ENCODE measurements around the gene EPC1. TPM values are rescaled to one million over a fixed set of nuclear protein-coding genes. Genes with fewer than 3 reads are reported as not detected.

EPC1 gene, protein sequence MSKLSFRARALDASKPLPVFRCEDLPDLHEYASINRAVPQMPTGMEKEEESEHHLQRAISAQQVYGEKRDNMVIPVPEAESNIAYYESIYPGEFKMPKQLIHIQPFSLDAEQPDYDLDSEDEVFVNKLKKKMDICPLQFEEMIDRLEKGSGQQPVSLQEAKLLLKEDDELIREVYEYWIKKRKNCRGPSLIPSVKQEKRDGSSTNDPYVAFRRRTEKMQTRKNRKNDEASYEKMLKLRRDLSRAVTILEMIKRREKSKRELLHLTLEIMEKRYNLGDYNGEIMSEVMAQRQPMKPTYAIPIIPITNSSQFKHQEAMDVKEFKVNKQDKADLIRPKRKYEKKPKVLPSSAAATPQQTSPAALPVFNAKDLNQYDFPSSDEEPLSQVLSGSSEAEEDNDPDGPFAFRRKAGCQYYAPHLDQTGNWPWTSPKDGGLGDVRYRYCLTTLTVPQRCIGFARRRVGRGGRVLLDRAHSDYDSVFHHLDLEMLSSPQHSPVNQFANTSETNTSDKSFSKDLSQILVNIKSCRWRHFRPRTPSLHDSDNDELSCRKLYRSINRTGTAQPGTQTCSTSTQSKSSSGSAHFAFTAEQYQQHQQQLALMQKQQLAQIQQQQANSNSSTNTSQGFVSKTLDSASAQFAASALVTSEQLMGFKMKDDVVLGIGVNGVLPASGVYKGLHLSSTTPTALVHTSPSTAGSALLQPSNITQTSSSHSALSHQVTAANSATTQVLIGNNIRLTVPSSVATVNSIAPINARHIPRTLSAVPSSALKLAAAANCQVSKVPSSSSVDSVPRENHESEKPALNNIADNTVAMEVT
- total RNA-seq (2011; cell fraction: chromatin; rRNA removed; ENCODE audit: low replicate concordance): 60.0 and 102 TPM in 2 replicates
- total RNA-seq (2011; cell fraction: nucleolus; rRNA removed): 40.2 and 50.7 TPM in 2 replicates
- total RNA-seq (2011; cell fraction: nucleoplasm; rRNA removed): 70.0 and 75.9 TPM in 2 replicates
- 16.1 and 27.6 TPM in 2 replicates for total RNA-seq (2014; rRNA removed)
- 14.1 and 15.9 TPM in 2 replicates for total RNA-seq (2014; rRNA removed; fragmentation: Illumina TruSeq; extraction: Trizol)
- total RNA-seq (2015; rRNA removed; fragmentation: Illumina TruSeq; extraction: Trizol): 15.6 and 18.7 TPM in 2 replicates
- total RNA-seq (2021): 21.3 and 25.7 TPM in 2 replicates
- polyA plus RNA-seq (2011; rRNA removed): 43.6 and 48.7 TPM in 2 replicates
- 30.4 and 33.0 TPM in 2 replicates for polyA plus RNA-seq (2011; cell fraction: cytosol; rRNA removed)
- 81.3 and 107 TPM in 2 replicates for polyA plus RNA-seq (2011; cell fraction: nucleus; rRNA removed)
- polyA plus RNA-seq (2012): 15.3 and 19.4 TPM in 2 replicates
- 21.6 and 24.2 TPM in 2 replicates for polyA plus RNA-seq (2014; fragmentation: Illumina TruSeq; extraction: Trizol)
- 1 to 10 TPM; 7.0 to 7.2 TPM for polyA plus RNA-seq (2014; fragmentation: Nextera tagmentation; extraction: Ambion mirVana)
- polyA plus RNA-seq (2014; rRNA removed): 29.8 and 32.1 TPM in 2 replicates
- 77.5 and 80.6 TPM in 2 replicates for polyA minus RNA-seq (2011; rRNA and poly(A)+ RNA removed)
- polyA minus RNA-seq (2011; cell fraction: cytosol; rRNA and poly(A)+ RNA removed): 15.9 and 21.8 TPM in 2 replicates
- polyA minus RNA-seq (2011; cell fraction: nucleus; rRNA and poly(A)+ RNA removed): 36.1 and 82.8 TPM in 2 replicates
- percentile 86 among the genes with signal in this experiment for Bru-seq, nascent RNA
- percentile 82 among the genes with signal in this experiment for BruChase-seq, experiment 1, labeled RNA remaining after a 2-hour chase
- BruChase-seq, experiment 2, labeled RNA remaining after a 6-hour chase: percentile 80 among the genes with signal in this experiment
- long read RNA-seq, experiment 1, full-length matches to known transcripts: 4 of 23 reads
- long read RNA-seq, experiment 1, partial matches to known transcripts: 5 of 23 reads
- long read RNA-seq, experiment 1, other reads (novel, unspliced or antisense): 14 of 23 reads
- long read RNA-seq, experiment 2, full-length matches to known transcripts: 6 of 21 reads
- long read RNA-seq, experiment 2, partial matches to known transcripts: 1 of 21 reads
- long read RNA-seq, experiment 2, other reads (novel, unspliced or antisense): 14 of 21 reads
- long read RNA-seq, experiment 3, full-length matches to known transcripts: 4 of 11 reads
- long read RNA-seq, experiment 3, partial matches to known transcripts: 4 of 11 reads
- long read RNA-seq, experiment 3, other reads (novel, unspliced or antisense): 3 of 11 reads

DNA sequence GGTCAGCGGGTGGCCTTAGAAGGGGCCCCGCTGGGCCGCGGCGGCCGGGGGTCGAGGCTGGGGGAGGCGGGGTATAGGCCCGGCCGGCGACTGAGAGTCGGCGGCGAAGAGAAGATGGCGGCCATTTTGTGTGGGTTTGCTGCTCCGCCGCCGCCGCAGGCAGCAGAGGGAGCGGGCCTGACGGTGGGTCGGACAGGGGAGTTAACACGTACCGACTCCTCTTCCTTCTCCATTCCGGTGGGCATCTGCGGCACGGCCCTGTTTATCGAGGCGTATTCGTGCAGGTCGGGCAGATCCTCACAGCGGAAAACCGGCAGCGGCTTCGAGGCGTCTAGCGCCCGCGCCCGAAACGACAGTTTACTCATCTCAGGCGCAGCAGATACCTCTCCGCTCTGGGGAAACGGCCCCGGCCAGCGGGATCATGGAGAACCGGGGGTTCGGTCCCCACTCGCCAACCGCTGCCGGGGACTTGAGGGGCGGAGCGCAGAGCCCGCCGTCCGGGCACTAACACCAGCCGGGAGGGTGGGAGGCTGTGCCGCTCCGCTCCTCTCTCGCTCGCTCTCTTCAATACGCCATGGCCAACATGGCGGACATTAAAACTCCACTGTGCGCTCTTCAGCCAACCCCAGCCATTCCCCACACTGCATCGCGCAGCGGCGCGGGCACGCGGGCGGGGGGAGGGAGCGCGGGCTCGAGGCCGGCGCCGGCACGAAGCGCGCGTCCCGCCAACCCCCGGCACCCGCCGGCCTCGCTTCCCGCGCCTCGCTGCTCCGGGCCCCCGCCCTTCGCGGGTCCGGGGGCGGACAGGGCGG, at the start of gene EPC1:
Gene EPC1 (minus strand): TSS at position 608 of the 812 bp plus-strand sequence. CDS start 243 bp downstream, at position 365.
- intact Hi-C loops (cut with micrococcal nuclease) (loop anchor here (2.0 kb wide), 2 partner anchors 20 to 90 kb away; no protein-coding TSS in a partner anchor), in situ Hi-C loops (cut with MboI) (loop anchor here (10.0 kb wide), 1 partner anchor 292 kb away; the partner anchor contains the start of gene KIF5B)
- peak within 1 kb of the TSS; percentile 99 to 100 for H3K9ac ChIP-seq (ENCODE audit: insufficient read depth in 1 of 2, low read depth in 2 of 2, low read length in 2 of 2)
- peak; percentile 84 for FAIRE-seq
- H3K4me1 ChIP-seq (replicated peaks in 1 of 2; ENCODE audit: control insufficient read depth in 2 of 2, insufficient read depth in 2 of 2, low read length in 2 of 2): peaks cover 24 to 27% of the 10 kb centered on the region in 2 experiments; a peak in 4 of 5 replicates
- CTCF ChIA-PET (ENCODE audit: low intra/inter-chr PET ratio): interaction anchor here (0.6 to 1.4 kb wide), 3 partner anchors 21 to 510 kb away, joined by 3 to 4 read pairs (median 4); no protein-coding TSS in a partner anchor
- H3K27ac ChIP-seq (ENCODE audit: extremely low read depth, low read depth, low read length): peak within 1 kb of the TSS; percentile 98
- H2AFZ ChIP-seq (ENCODE audit: low read depth, low read length): peak within 1 kb of the TSS; percentile 79
- POLR2A ChIA-PET: interaction anchor here (0.6 to 2.7 kb wide), 8 partner anchors 8 to 99 kb away, joined by 3 to 19 read pairs (median 4); no protein-coding TSS in a partner anchor
- WGBS (ENCODE audit: insufficient coverage, low coverage, missing lambda C conversion rate): 2% methylated on average over 47 of the region's 97 CpGs
- H3K4me2 ChIP-seq (ENCODE audit: insufficient read depth, low read length): peak within 1 kb of the TSS; percentile 90
- H4K20me1 ChIP-seq (replicated peaks; ENCODE audit: control insufficient read depth, insufficient read depth, low read length): 0 out of 2 replicates have a peak, but pooled peaks cover 4% of the 10 kb centered on the region
- no peaks in the 10 kb centered on the region for H3K27me3 ChIP-seq (ENCODE audit: control insufficient read depth in 2 of 2, insufficient read depth in 2 of 2, low read length in 2 of 2)
- peak; percentile 90 to 93 (median 92) for DNase-seq (ENCODE audit: extremely low read depth in 1 of 4, low spot score in 3 of 4)
- no peaks in the 10 kb centered on the region for H3K9me1 ChIP-seq (ENCODE audit: control insufficient read depth, insufficient read depth, low read length)
- peak within 1 kb of the TSS; percentile 74 for H3K4me3 ChIP-seq
- peaks cover 79% of the 10 kb centered on the region for H3K79me2 ChIP-seq (ENCODE audit: control insufficient read depth, insufficient read depth, low read length)
- ATAC-seq: peak; percentile 80
- peaks cover 17% of the 10 kb centered on the region for H3K36me3 ChIP-seq (ENCODE audit: control insufficient read depth, insufficient read depth, low read length)
- H3K9me3 ChIP-seq (replicated peaks; ENCODE audit: control insufficient read depth, insufficient read depth, low read depth, low read length): no peaks in the 10 kb centered on the region
- BruUV-seq (replicated peaks): TSS peak; percentile 51
- TF ChIP-seq ZC3H11A (IDR thresholded peaks at IDR 0.05; ENCODE audit: low read depth, low read length) (peak; percentile 74; the same call in 1 of the 2 replicates), SPI1 (IDR thresholded peaks at IDR 0.05; ENCODE audit: borderline replicate concordance, low read depth, low read length) (no peak), TRIM24 (IDR thresholded peaks at IDR 0.05) (0 out of 4 replicates have a peak, but pooled peaks of 1 of the 2 experiments have one; percentile 11), ZNF766 (CRISPR knock-in tag; conservative IDR thresholded peaks at IDR 0.05) (peak; percentile 87), RBM22 (IDR thresholded peaks at IDR 0.05; ENCODE audit: low read depth, low read length, poor library complexity, severe bottlenecking) (peak; percentile 52), SNRNP70 (optimal IDR thresholded peaks at IDR 0.05; ENCODE audit: low read depth, low read length) (no peak), IRF9 (tag; IDR thresholded peaks at IDR 0.05) (no peak), CREM (IDR thresholded peaks at IDR 0.05; ENCODE audit: low read depth) (peak; percentile 53), PML (IDR thresholded peaks at IDR 0.05; ENCODE audit: low read length) (peak; percentile 3), SRF (CRISPR knock-in tag; IDR thresholded peaks at IDR 0.05) (peak in 1 of 2 experiments; percentile 2; a peak in 2 of 4 replicates), ILF3 (IDR thresholded peaks at IDR 0.05; ENCODE audit: borderline replicate concordance) (no peak)

Data from K562 (cell line).